ENCODE results near the gene PARD3B. TPM values are rescaled to one million over a fixed set of nuclear protein-coding genes. Genes with fewer than 3 reads are reported as not detected.

PARD3B gene
- total RNA-seq, 1 experiment from 2014 or later, result 7.6 TPM

DNA sequence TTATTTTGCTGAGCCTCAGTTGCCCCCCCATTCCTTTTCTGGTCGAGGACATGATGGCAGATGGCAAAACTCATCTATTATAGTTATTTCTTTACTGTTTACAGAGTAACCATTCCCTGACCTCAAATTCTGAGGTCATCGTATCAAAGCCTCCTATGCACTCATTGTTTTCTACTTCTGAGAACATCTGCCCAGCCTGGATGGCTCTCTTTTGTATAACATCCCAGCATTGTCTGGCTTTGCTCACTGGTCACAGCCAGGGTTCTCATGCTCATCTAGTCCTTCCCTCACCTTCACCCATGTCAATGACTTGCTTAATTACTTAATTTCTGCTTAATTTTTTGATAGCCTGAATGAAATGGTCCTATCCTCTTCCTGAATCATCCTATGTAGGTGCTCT lies 472.1 kb downstream of the PARD3B start:
- Histone ChIP-seq H3K27ac (ENCODE audit: low read depth, low read length, poor library complexity, severe bottlenecking) (no peak overlapping the region), H3K27me3 (replicated peaks; ENCODE audit: insufficient read depth, low read depth, low read length, poor library complexity) (no peaks in the 10 kb centered on the region), H3K9me3 (ENCODE audit: low read depth, low read length, poor library complexity, severe bottlenecking) (no peaks in the 10 kb centered on the region), H3K36me3 (ENCODE audit: insufficient read depth, low read length, poor library complexity, severe bottlenecking) (no peaks in the 10 kb centered on the region), H3K4me3 (ENCODE audit: low read depth, low read length, poor library complexity, severe bottlenecking) (no peak overlapping the region), H3K4me1 (ENCODE audit: insufficient read depth, low read length, poor library complexity, severe bottlenecking) (no peaks in the 10 kb centered on the region)
- ChIA-PET POLR2A (ENCODE audit: low non-redundant PET) (no interaction called here), CTCF (no interaction called here)
- TF ChIP-seq, protein P1, sequence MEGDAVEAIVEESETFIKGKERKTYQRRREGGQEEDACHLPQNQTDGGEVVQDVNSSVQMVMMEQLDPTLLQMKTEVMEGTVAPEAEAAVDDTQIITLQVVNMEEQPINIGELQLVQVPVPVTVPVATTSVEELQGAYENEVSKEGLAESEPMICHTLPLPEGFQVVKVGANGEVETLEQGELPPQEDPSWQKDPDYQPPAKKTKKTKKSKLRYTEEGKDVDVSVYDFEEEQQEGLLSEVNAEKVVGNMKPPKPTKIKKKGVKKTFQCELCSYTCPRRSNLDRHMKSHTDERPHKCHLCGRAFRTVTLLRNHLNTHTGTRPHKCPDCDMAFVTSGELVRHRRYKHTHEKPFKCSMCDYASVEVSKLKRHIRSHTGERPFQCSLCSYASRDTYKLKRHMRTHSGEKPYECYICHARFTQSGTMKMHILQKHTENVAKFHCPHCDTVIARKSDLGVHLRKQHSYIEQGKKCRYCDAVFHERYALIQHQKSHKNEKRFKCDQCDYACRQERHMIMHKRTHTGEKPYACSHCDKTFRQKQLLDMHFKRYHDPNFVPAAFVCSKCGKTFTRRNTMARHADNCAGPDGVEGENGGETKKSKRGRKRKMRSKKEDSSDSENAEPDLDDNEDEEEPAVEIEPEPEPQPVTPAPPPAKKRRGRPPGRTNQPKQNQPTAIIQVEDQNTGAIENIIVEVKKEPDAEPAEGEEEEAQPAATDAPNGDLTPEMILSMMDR (conservative IDR thresholded peaks at IDR 0.05; ENCODE audit: low read depth, low read length), result no peak
- intact Hi-C loops (cut with micrococcal nuclease; ENCODE audit: unreplicated experiment), result no loop called here
- no peak for DNase-seq (ENCODE audit: low spot score)
- BruUV-seq (replicated peaks), result no TSS peak

DNA sequence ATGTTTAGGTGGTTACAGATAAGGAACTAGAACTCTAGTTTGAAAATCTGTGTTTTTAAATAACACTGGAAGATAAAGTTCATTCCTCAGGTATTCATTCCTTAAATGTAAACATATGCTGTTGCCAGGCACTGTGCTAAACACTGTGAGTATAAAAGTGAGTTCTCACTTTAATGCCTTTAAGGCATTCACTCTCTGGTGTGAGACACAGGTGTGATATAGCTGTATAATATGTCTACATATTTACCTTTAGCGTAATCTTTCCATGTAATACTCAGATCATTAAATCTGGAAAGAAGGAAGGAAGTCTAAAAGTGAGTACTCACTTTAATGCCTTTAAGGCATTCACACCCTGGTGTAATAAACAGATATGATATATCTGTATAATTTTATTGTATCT lies 472.6 kb downstream of the PARD3B start:
- BruUV-seq (replicated peaks), result no TSS peak
- POLR2A ChIA-PET (ENCODE audit: low non-redundant PET), result no interaction called here
- Histone ChIP-seq H3K27me3 (replicated peaks; ENCODE audit: insufficient read depth, low read depth, low read length, poor library complexity) (no peaks in the 10 kb centered on the region), H3K4me1 (ENCODE audit: insufficient read depth, low read length, poor library complexity, severe bottlenecking) (no peaks in the 10 kb centered on the region), H3K9me3 (ENCODE audit: low read depth, low read length, poor library complexity, severe bottlenecking) (no peaks in the 10 kb centered on the region), H3K4me3 (ENCODE audit: low read depth, low read length, poor library complexity, severe bottlenecking) (no peak overlapping the region), H3K36me3 (ENCODE audit: insufficient read depth, low read length, poor library complexity, severe bottlenecking) (no peaks in the 10 kb centered on the region), H3K27ac (ENCODE audit: low read depth, low read length, poor library complexity, severe bottlenecking) (no peak overlapping the region)
- intact Hi-C loops (cut with micrococcal nuclease; ENCODE audit: unreplicated experiment), result no loop called here
- CTCF ChIA-PET, result no interaction called here
- TF ChIP-seq EZH2 (IDR thresholded peaks at IDR 0.05; ENCODE audit: borderline replicate concordance, low read depth, low read length, poor library complexity, severe bottlenecking), result no peak
- TF ChIP-seq, protein P1 (conservative IDR thresholded peaks at IDR 0.05; ENCODE audit: low read depth, low read length), result no peak
- no peak for DNase-seq (ENCODE audit: low spot score)

DNA sequence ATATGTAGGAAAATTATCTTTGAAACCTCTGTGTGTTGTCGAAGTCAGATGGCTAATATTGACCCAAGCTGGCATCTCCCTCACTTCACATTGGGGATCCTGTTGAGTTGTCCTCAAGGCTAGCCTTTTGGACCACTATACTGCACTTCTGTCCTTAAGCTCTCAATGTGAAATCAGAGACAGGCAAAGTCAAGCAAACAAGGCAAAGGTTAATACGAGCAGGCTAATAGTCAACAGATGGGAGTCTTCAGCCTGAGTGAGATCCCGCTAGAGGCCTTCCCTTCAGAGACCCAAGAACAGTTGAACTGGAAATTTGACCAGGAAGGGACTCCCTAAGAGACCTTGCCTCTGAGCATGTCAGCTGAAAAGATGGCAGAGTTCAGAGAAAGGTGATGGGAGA lies 475.4 kb downstream of the PARD3B start:
- Histone ChIP-seq H3K4me3 (ENCODE audit: low read depth, low read length, poor library complexity, severe bottlenecking) (no peak overlapping the region), H3K4me1 (ENCODE audit: insufficient read depth, low read length, poor library complexity, severe bottlenecking) (no peaks in the 10 kb centered on the region), H3K27ac (ENCODE audit: low read depth, low read length, poor library complexity, severe bottlenecking) (no peak overlapping the region), H3K36me3 (ENCODE audit: insufficient read depth, low read length, poor library complexity, severe bottlenecking) (no peaks in the 10 kb centered on the region), H3K9me3 (ENCODE audit: low read depth, low read length, poor library complexity, severe bottlenecking) (no peaks in the 10 kb centered on the region), H3K27me3 (replicated peaks; ENCODE audit: insufficient read depth, low read depth, low read length, poor library complexity) (no peaks in the 10 kb centered on the region)
- POLR2A ChIA-PET (ENCODE audit: low non-redundant PET), result no interaction called here
- intact Hi-C loops (cut with micrococcal nuclease; ENCODE audit: unreplicated experiment), result no loop called here
- CTCF ChIA-PET, result no interaction called here
- TF ChIP-seq, protein P1 (conservative IDR thresholded peaks at IDR 0.05; ENCODE audit: low read depth, low read length), result no peak
- no peak for TF ChIP-seq EZH2 (IDR thresholded peaks at IDR 0.05; ENCODE audit: borderline replicate concordance, low read depth, low read length, poor library complexity, severe bottlenecking)
- no peak for DNase-seq (ENCODE audit: low spot score)
- BruUV-seq (replicated peaks), result no TSS peak

Data from A673 (cell line).